Fibroblast of villous mesenchyme (primary cell): ENCODE results near the gene MAP3K14. TPM values are rescaled to one million over a fixed set of nuclear protein-coding genes. Genes with fewer than 3 reads are reported as not detected.

ENCODE experiments used
- DNase-seq: peaks from one replicate; pipeline ENCODE4 v3.0.0-alpha.2; 2010; ENCODE audit warnings: low read depth
- H3K4me3 ChIP-seq: 2 replicates; pipeline ENCODE4 v1.5.1; 2011; ENCODE audit warnings: low read depth, mild to moderate bottlenecking, low read length
- CTCF ChIP-seq: IDR thresholded peaks from 2 replicates; pipeline ENCODE4 v1.5.1; 2012; ENCODE audit warnings: low read depth, mild to moderate bottlenecking, low read length; ENCODE audit not compliant: insufficient read depth
- total RNA-seq: library from RNA; depleted of rRNA; stranded (reverse); fragments of >200 nt; gene quantifications from 2 replicates; pipeline ENCODE4 v1.2.3, GENCODE V29; 2012

The MAP3K14 gene
- 1.6 and 1.7 TPM in 2 replicates for total RNA-seq

DNA sequence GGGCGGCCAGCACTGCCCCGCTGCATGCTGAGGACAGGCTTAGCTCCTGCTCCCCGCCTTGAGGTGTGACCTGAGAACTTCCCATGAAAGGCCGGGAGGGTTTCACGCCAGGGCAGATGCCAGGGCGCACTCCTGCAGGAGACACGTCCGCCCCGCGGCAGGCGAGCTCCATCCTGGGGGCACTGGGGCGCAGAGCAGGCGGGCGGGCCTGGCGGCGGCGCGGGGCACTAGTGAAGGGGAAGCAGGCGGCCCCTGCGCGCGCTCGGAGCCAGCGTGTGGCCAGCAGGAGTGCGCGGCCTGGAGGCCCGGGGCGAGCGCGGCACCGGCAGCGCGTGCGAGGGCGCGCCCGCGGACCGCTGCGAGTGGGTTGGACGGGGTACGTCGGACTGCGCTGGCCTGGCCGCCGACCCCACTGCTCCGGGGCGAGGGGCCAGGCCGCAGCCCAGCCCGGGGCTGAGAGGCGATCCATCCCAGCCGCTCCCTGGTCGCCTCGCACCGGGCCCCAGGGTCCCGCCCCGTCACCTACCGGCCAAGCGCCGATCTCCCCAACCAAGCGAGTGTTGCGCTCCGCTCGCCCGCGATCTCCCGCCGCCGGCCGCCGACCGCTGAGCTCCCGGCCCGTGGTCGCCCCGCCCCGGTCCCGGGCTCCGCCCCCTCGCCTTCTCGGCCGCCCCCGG, at the start of gene MAP3K14:
TSS of gene MAP3K14 (minus strand) at position 587 of the 677 bp plus-strand sequence. CDS start 26,275 bp downstream, outside the sequence.
- peak within 1 kb of the TSS; percentile 89 for H3K4me3 ChIP-seq
- TF ChIP-seq CTCF = peak; percentile 23
- DNase-seq = peak; percentile 81

DNA sequence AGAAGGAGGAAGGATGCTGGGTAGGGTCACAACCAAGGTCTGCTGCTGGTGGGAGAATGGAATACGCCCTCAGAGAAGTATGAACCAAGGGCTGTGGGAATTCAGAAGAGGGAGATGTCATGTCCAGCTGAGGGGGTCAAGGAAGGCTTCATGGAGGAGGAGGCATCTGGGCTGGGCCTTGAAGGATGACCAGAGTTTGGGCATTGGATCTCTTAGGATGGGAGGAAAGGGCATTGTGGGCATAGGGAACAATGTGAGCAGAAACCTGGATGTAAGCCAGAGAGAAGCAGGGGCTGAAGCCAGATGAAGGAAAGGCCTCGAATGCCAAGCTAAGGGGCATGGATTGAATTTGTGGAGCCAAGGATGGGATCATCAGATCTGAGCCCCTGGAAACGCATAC, 49.2 kb upstream of the MAP3K14 start:
- TF ChIP-seq CTCF = no peak
- DNase-seq = no peak

GRCh38 chr17:45364531-45365390, 47.9 kb upstream of the MAP3K14 start:
- no peak overlapping the region for H3K4me3 ChIP-seq
- DNase-seq = no peak
- TF ChIP-seq CTCF = no peak

More for the DNA sequence above, 49.2 kb upstream of the MAP3K14 start:
- H3K4me3 ChIP-seq = no peak overlapping the region

DNA sequence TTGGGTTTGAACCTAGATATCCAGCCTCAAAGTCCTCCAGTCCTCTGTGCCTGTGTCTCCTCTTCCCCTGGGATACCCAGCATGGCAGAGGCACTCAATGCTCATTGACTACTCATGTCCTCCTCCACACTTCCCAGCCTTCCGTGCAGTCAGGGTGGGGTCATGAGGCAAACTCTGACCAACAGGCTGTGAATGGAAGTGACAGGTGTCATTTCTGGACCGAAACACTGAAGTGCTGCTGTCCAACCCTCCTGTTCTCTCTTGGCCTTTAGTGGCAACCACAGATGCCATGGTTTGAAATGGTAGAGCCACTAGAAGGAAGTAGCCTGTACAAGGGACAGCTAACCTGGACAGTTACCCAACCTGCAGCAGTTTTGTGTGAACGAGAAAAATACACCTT, 46.7 kb upstream of the MAP3K14 start:
- TF ChIP-seq CTCF = no peak
- DNase-seq = no peak
- no peak overlapping the region for H3K4me3 ChIP-seq

GRCh38 chr17:45361976-45362375, 45.2 kb upstream of the MAP3K14 start:
- no peak overlapping the region for H3K4me3 ChIP-seq
- TF ChIP-seq CTCF = no peak
- DNase-seq = no peak

DNA sequence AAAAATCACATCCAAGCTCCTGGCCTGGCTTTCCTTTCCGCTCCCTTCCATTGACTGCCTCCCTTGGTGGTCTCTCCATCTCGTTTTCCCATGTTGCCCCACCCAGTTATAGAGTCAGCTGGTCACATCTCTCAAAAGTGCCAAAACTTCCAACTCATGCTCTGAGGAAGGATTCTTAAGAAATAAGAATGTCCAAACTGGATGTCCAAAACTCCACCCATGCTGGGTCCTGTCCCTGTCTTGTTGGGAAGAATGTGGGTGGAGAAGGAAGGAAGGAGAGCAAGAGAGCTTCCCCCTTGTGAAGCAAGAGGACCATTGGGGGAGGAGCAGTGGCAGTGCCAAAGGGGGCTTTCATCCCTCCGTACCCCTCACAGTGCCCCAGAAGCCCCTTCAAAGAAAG, 44.6 kb upstream of the MAP3K14 start:
- DNase-seq = no peak
- TF ChIP-seq CTCF = no peak
- no peak overlapping the region for H3K4me3 ChIP-seq
